H1 (cell line): ENCODE data around the gene KIF26A. TPM values are rescaled to one million over a fixed set of nuclear protein-coding genes. Genes with fewer than 3 reads are reported as not detected.

Experiments
- CTCF ChIA-PET: fragments of 300-600 bp; sonication (Branson Sonifier 250); formaldehyde crosslinking; loops from one replicate; lab custom pipeline; 2021; ENCODE audit not compliant: partially characterized antibody; lab: Charles Lee
- POLR2A ChIA-PET: fragments of 300-600 bp; sonication (Branson Sonifier 250); formaldehyde crosslinking; loops from one replicate; lab custom pipeline; 2021; ENCODE audit warnings: inconsistent platforms; ENCODE audit not compliant: partially characterized antibody; lab: Charles Lee
- DNase-seq, 2 experiments: peaks; one replicate each; pipeline versions ENCODE4 v3.0.0 to v3.0.0-alpha.2; 2010 to 2022; ENCODE audit warnings: low spot score in 2 of 2, low read depth in 1 of 2, mixed read lengths in 1 of 2
- FAIRE-seq: peaks from 2 replicates; lab custom pipeline; 2011; peaks lifted over from hg19 to GRCh38; lab: Jason Lieb, UNC
- H2AFZ ChIP-seq: 2 replicates; pipeline ENCODE4 v1.8.1; 2012; ENCODE audit warnings: low read length, inconsistent platforms
- H2AK5ac ChIP-seq: 2 replicates; pipeline ENCODE4 v1.6.1; 2013; ENCODE audit warnings: low read depth, low read length
- H2BK120ac ChIP-seq: replicated peaks from 2 replicates; pipeline ENCODE3; 2013; ENCODE audit warnings: low read depth, low read length, inconsistent platforms
- H2BK12ac ChIP-seq: 2 replicates; pipeline ENCODE4 v1.6.1; 2013; ENCODE audit warnings: low read depth, low read length
- H2BK15ac ChIP-seq: 2 replicates; pipeline ENCODE4 v1.6.1; 2013; ENCODE audit warnings: low read length
- H2BK20ac ChIP-seq: 2 replicates; pipeline ENCODE4 v1.6.1; 2013; ENCODE audit warnings: low read length
- H2BK5ac ChIP-seq: 2 replicates; pipeline ENCODE4 v1.6.1; 2013; ENCODE audit warnings: low read depth, low read length
- H3K14ac ChIP-seq: 2 replicates; pipeline ENCODE4 v1.6.1; 2013; ENCODE audit warnings: inconsistent platforms; ENCODE audit not compliant: insufficient read length
- H3K18ac ChIP-seq: 2 replicates; pipeline ENCODE4 v1.6.1; 2013; ENCODE audit warnings: low read length; ENCODE audit errors: extremely low read depth
- H3K23ac ChIP-seq: 2 replicates; pipeline ENCODE4 v1.6.1; 2013; ENCODE audit warnings: inconsistent platforms; ENCODE audit not compliant: insufficient read length
- H3K23me2 ChIP-seq: 2 replicates; pipeline ENCODE4 v1.6.1; 2013; ENCODE audit warnings: low read depth, low read length
- H3K27ac ChIP-seq: 2 replicates; pipeline ENCODE4 v1.6.1; 2011; ENCODE audit warnings: low read depth, low read length, inconsistent platforms
- H3K27me3 ChIP-seq, 4 experiments: replicated peaks in 1 of 4; 1 replicate in 1 of 4; 2 replicates in 3 of 4; pipeline versions ENCODE4 v1.6.1 to v1.8.1; 2011 to 2013; ENCODE audit warnings: low read length in 3 of 4, mild to moderate bottlenecking in 3 of 4, inconsistent platforms in 2 of 4, mixed read lengths in 2 of 4, moderate library complexity in 1 of 4; ENCODE audit not compliant: control insufficient read depth in 3 of 4, insufficient read depth in 3 of 4; ENCODE audit errors: extremely low read depth in 1 of 4
- H3K36me3 ChIP-seq, 4 experiments: 2 replicates each; pipeline versions ENCODE4 v1.6.1 to v1.8.1; 2011 to 2013; ENCODE audit warnings: mild to moderate bottlenecking in 4 of 4, low read length in 3 of 4, moderate library complexity in 2 of 4, control low read depth in 1 of 4, inconsistent platforms in 1 of 4; ENCODE audit not compliant: insufficient read depth in 4 of 4, control insufficient read depth in 2 of 4
- H3K4ac ChIP-seq: replicated peaks from 2 replicates; pipeline ENCODE3; 2013; ENCODE audit warnings: low read length, low read depth, mixed read lengths, inconsistent platforms; ENCODE audit not compliant: insufficient read length
- H3K4me1 ChIP-seq, 4 experiments: replicated peaks in 1 of 4; 1 replicate in 1 of 4; 2 replicates in 3 of 4; pipeline versions ENCODE4 v1.6.1 to v1.8.1; 2011 to 2013; ENCODE audit warnings: low read length in 3 of 4, inconsistent platforms in 2 of 4, mixed read lengths in 1 of 4; ENCODE audit not compliant: insufficient read depth in 4 of 4, control insufficient read depth in 3 of 4
- H3K4me2 ChIP-seq, 2 experiments: 2 replicates each; pipeline versions ENCODE4 v1.6.1 to v1.8.1; 2011 to 2013; ENCODE audit warnings: low read depth in 2 of 2, low read length in 2 of 2, control low read depth in 1 of 2, inconsistent platforms in 1 of 2, mild to moderate bottlenecking in 1 of 2; ENCODE audit not compliant: insufficient read depth in 1 of 2
- H3K4me3 ChIP-seq, 4 experiments: fragments of 200-600, 300-600 bp in 1 of 4; sonication (generic), shearing (Covaris generic), sonication (Bioruptor Twin) in 1 of 4; 2 replicates each; pipeline versions ENCODE4 v1.5.1 to v1.8.1; 2011 to 2016; ENCODE audit warnings: low read length in 4 of 4, low read depth in 3 of 4, control low read depth in 2 of 4, inconsistent platforms in 2 of 4, mild to moderate bottlenecking in 2 of 4, mixed read lengths in 1 of 4, moderate library complexity in 1 of 4; ENCODE audit not compliant: insufficient read depth in 2 of 4; ENCODE audit errors: extremely low read depth in 1 of 4
- H3K56ac ChIP-seq: replicated peaks from 2 replicates; pipeline ENCODE3; 2013; ENCODE audit warnings: low read depth, mild to moderate bottlenecking, mixed read lengths, low read length, inconsistent platforms; ENCODE audit not compliant: insufficient read length
- H3K79me1 ChIP-seq: 2 replicates; pipeline ENCODE4 v1.6.1; 2013; ENCODE audit warnings: low read depth, low read length, control low read depth
- H3K79me2 ChIP-seq, 2 experiments: 2 replicates each; pipeline versions ENCODE4 v1.6.1 to v1.8.1; 2012 to 2013; ENCODE audit warnings: low read length in 2 of 2, mild to moderate bottlenecking in 2 of 2, inconsistent platforms in 1 of 2; ENCODE audit not compliant: insufficient read depth in 2 of 2, control insufficient read depth in 1 of 2
- H3K9ac ChIP-seq, 4 experiments: replicated peaks in 1 of 4; 1 replicate in 1 of 4; 2 replicates in 3 of 4; pipeline versions ENCODE4 v1.6.1 to v1.8.1; 2011 to 2013; ENCODE audit warnings: low read depth in 3 of 4, low read length in 3 of 4, control low read depth in 2 of 4, mild to moderate bottlenecking in 2 of 4, moderate library complexity in 2 of 4, inconsistent platforms in 1 of 4; ENCODE audit errors: extremely low read depth in 1 of 4
- H3K9me3 ChIP-seq, 2 experiments: 2 replicates each; pipeline versions ENCODE4 v1.6.1 to v1.8.1; 2012 to 2013; ENCODE audit warnings: mild to moderate bottlenecking in 2 of 2, moderate library complexity in 2 of 2, control low read depth in 1 of 2, inconsistent platforms in 1 of 2, low read depth in 1 of 2, low read length in 1 of 2, mixed read lengths in 1 of 2; ENCODE audit not compliant: insufficient read depth in 2 of 2
- H4K20me1 ChIP-seq, 2 experiments: replicated peaks in 1 of 2; 2 replicates each; pipeline versions ENCODE3 to v1.8.1; 2011 to 2013; ENCODE audit warnings: inconsistent platforms in 2 of 2, low read length in 2 of 2, mild to moderate bottlenecking in 1 of 2; ENCODE audit not compliant: insufficient read depth in 2 of 2, control insufficient read depth in 1 of 2
- H4K5ac ChIP-seq: 2 replicates; pipeline ENCODE4 v1.6.1; 2013; ENCODE audit warnings: low read length, low read depth, mixed read lengths, inconsistent platforms; ENCODE audit not compliant: insufficient read length
- H4K8ac ChIP-seq: 2 replicates; pipeline ENCODE4 v1.8.0; 2013; ENCODE audit warnings: mild to moderate bottlenecking, moderate library complexity, low read length, inconsistent platforms; ENCODE audit not compliant: insufficient read depth; ENCODE audit errors: extremely low read depth
- H4K91ac ChIP-seq: replicated peaks from 2 replicates; pipeline ENCODE3; 2013; ENCODE audit warnings: low read length, mixed read lengths, inconsistent platforms; ENCODE audit not compliant: insufficient read length
- ASH2L ChIP-seq: fragments of 200-600, 300-600 bp; sonication (generic); IDR thresholded peaks from one replicate; pipeline ENCODE4 v1.7.1; 2017; ENCODE audit warnings: low read length
- CBX5 ChIP-seq: fragments of 300-800, 300-1000 bp; sonication (generic); IDR thresholded peaks from 2 replicates; pipeline ENCODE4 v1.7.1; 2016; ENCODE audit warnings: antibody characterized with exemption, low read length, low read depth
- CHD1 ChIP-seq: IDR thresholded peaks from 2 replicates; pipeline ENCODE4 v1.6.1; 2012; ENCODE audit warnings: low read depth, low read length, improper control_type of control experiment
- KDM1A ChIP-seq: fragments of 200-600, 300-600 bp; sonication (generic); IDR thresholded peaks from 2 replicates; pipeline ENCODE4 v1.7.1; 2016; ENCODE audit warnings: mild to moderate bottlenecking, low read length, borderline replicate concordance
- POU5F1 ChIP-seq: IDR thresholded peaks from 2 replicates; pipeline ENCODE4 v1.6.1; 2011; ENCODE audit warnings: low read depth, mild to moderate bottlenecking, low read length, moderate library complexity
- RAD21 ChIP-seq, 2 experiments: IDR thresholded peaks in 1 of 2; conservative IDR thresholded peaks in 1 of 2; 2 replicates each; pipeline ENCODE4 v1.6.1; 2011; ENCODE audit warnings: low read depth in 2 of 2, low read length in 2 of 2, improper control_type of control experiment in 1 of 2, inconsistent platforms in 1 of 2, mild to moderate bottlenecking in 1 of 2, moderate library complexity in 1 of 2
- RBBP5 ChIP-seq: IDR thresholded peaks from 2 replicates; pipeline ENCODE4 v1.7.1; 2012; ENCODE audit warnings: low read depth, mild to moderate bottlenecking, inconsistent platforms, low read length, moderate library complexity, borderline replicate concordance
- RFX5 ChIP-seq: IDR thresholded peaks from 2 replicates; pipeline ENCODE4 v1.6.1; 2011; ENCODE audit warnings: low read depth, low read length, improper control_type of control experiment, borderline replicate concordance
- RXRA ChIP-seq: IDR thresholded peaks from 2 replicates; pipeline ENCODE4 v1.6.1; 2011; ENCODE audit warnings: low read depth, mild to moderate bottlenecking, low read length, moderate library complexity; ENCODE audit not compliant: insufficient read depth
- SIX5 ChIP-seq: IDR thresholded peaks from 2 replicates; pipeline ENCODE4 v1.6.1; 2011; ENCODE audit warnings: mild to moderate bottlenecking, low read depth, low read length
- SP2 ChIP-seq: IDR thresholded peaks from 2 replicates; pipeline ENCODE4 v1.6.1; 2012; ENCODE audit warnings: mild to moderate bottlenecking, low read length, inconsistent platforms
- SUZ12 ChIP-seq: fragments of 200-600 bp; sonication (generic); IDR thresholded peaks from 2 replicates; pipeline ENCODE4 v1.6.1; 2012; ENCODE audit warnings: mild to moderate bottlenecking, inconsistent platforms, low read length, moderate library complexity, mixed read lengths
- TCF12 ChIP-seq: IDR thresholded peaks from 2 replicates; pipeline ENCODE4 v1.6.1; 2011; ENCODE audit warnings: low read depth, mild to moderate bottlenecking, low read length
- WGBS, 2 experiments: shearing (Covaris generic) in 1 of 2; methylation state at CpG; one replicate each; pipeline versions ENCODE4 v1.1.6 to v1.1.7; 2013 to 2015; ENCODE audit warnings: low lambda C conversion rate in 2 of 2, mixed read lengths in 2 of 2, inconsistent platforms in 1 of 2, low coverage in 1 of 2, missing lambda C conversion rate in 1 of 2; ENCODE audit not compliant: insufficient replicate concordance in 2 of 2, insufficient coverage in 1 of 2, insufficient read length in 1 of 2; ENCODE audit errors: extremely low coverage in 1 of 2, missing lambda C conversion rate in 1 of 2; 5-methylcytosine and 5-hydroxymethylcytosine counted together
- polyA plus RNA-seq, 7 experiments: library from polyadenylated mRNA; depleted of rRNA in 3 of 7; stranded (reverse) in 5 of 7; unstranded in 2 of 7; fragments of >200 nt in 5 of 7; fragments of 200-250 nt in 2 of 7; gene quantifications; 1 replicate in 5 of 7; 2 replicates in 1 of 7; 4 replicates in 1 of 7; pipeline versions ENCODE4 v1.2.1 to v1.2.3, GENCODE V29; 2011 to 2013; ENCODE audit warnings: missing spikeins in 2 of 7, mixed read lengths in 2 of 7
- total RNA-seq: library from RNA; stranded (reverse); fragmentation: NEBNext Ultra II Directional; extraction: Animal tissue kit (Norgen Biotek cat#: 25700); gene quantifications from 2 replicates; pipeline ENCODE4 v1.2.1, GENCODE V29; 2021
- TF ChIP-seq, protein P1 (sequence below): IDR thresholded peaks from 2 replicates; pipeline ENCODE4 v1.6.1; 2011; ENCODE audit warnings: low read depth, mild to moderate bottlenecking, low read length; ENCODE audit not compliant: insufficient read depth

Gene KIF26A
- total and polyA plus RNA-seq, 2 of the 8 experiments (the other 6 are each of a cell fraction or from before 2014, with no cell fraction given) = 11.5 to 41.6 TPM

DNA sequence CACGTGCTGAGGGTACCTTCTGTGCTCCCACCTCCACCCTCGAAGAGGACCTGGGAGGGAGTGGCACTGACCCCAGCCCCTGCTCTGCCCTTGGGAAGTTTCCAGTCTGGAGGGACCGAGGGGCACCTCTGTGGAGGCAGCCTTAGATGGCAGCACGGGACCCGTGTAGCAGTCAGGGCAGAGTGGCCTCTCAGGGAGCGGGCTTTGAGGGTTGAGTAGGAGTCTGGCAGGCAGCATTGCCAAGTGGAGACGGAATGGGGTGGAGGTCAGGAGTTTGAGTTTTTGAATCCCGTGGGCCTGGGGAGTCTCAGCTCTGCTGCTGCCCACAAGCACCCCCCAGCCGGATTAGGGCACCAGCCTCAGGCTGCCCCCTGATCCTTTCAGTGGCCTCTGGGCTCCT is 21.6 kb downstream of the KIF26A start:
- Histone ChIP-seq H3K4me1 (no peaks in the 10 kb centered on the region; a peak in 1 of 7 replicates), H3K4me2 (no peak overlapping the region), H2BK15ac (no peak overlapping the region), H4K20me1 (peaks cover 2 to 16% of the 10 kb centered on the region in 2 experiments), H3K14ac (no peak overlapping the region), H2BK20ac (no peak overlapping the region), H3K4ac (no peak overlapping the region), H2AK5ac (no peak overlapping the region), H3K4me3 (no peak overlapping the region), H2AFZ (no peak overlapping the region), H4K8ac (no peak overlapping the region; the same call in 1 of the 2 replicates), H2BK120ac (no peak overlapping the region), H3K56ac (no peak overlapping the region), H3K27me3 (no peaks in the 10 kb centered on the region), H3K18ac (no peak overlapping the region), H3K9ac (no peak overlapping the region), H2BK12ac (no peak overlapping the region), H4K5ac (no peak overlapping the region), H3K79me1 (peaks cover 14% of the 10 kb centered on the region), H3K79me2 (peaks cover 0 to 6% of the 10 kb centered on the region in 2 experiments; a peak in 1 of 4 replicates), H3K36me3 (peaks cover 0 to 3% (median 0%) of the 10 kb centered on the region in 4 experiments; a peak in 1 of 8 replicates), H3K23ac (no peak overlapping the region), H2BK5ac (no peak overlapping the region), H3K27ac (no peak overlapping the region), H3K23me2 (no peaks in the 10 kb centered on the region; the same call in 1 of the 2 replicates), H4K91ac (no peak overlapping the region), H3K9me3 (no peaks in the 10 kb centered on the region)
- no peak for DNase-seq
- POLR2A ChIA-PET = interaction anchor here (0.9 kb wide), 1 partner anchor 12 kb away, joined by 3 read pairs; no protein-coding TSS in a partner anchor
- CTCF ChIA-PET = interaction anchor here (0.7 kb wide), 1 partner anchor 37 kb away, joined by 4 read pairs; no protein-coding TSS in a partner anchor
- no peak for FAIRE-seq
- whole genome bisulfite sequencing, 2 experiments = 96% methylated on average over 9 of the region's 9 CpGs; no CpG with 5 or more reads in 1 of the 2 experiments
- TF ChIP-seq POU5F1 = no peak
- no peak for TF ChIP-seq SP2
- TF ChIP-seq RXRA = no peak
- TF ChIP-seq SIX5 = no peak
- TF ChIP-seq TCF12 = no peak
- no peak for TF ChIP-seq SUZ12
- TF ChIP-seq, protein P1, sequence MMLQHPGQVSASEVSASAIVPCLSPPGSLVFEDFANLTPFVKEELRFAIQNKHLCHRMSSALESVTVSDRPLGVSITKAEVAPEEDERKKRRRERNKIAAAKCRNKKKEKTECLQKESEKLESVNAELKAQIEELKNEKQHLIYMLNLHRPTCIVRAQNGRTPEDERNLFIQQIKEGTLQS = no peak
- TF ChIP-seq CHD1 = no peak
- TF ChIP-seq RAD21 (IDR thresholded peaks at IDR 0.05 in 1 of 2, conservative IDR thresholded peaks at IDR 0.05 in 1 of 2; ENCODE audit: low read depth in 2 of 2, low read length in 2 of 2) = no peak
- no peak for TF ChIP-seq ASH2L
- no peak for TF ChIP-seq RFX5
- no peak for TF ChIP-seq CBX5
- TF ChIP-seq KDM1A = no peak
- no peak for TF ChIP-seq RBBP5
